GM12878 (cell line): Measurements from ENCODE around the gene CPSF4. TPM values are rescaled to one million over a fixed set of nuclear protein-coding genes. Genes with fewer than 3 reads are reported as not detected.

ENCODE experiments used
- ATAC-seq: fragments of 200-7000 bp; cut with Tn5 transposase; 3 replicates; pipeline ENCODE4 v1.9.1; 2020; ENCODE audit warnings: mild to moderate bottlenecking, moderate library complexity
- BruUV-seq: library from RNA; stranded (reverse); fragments of 400-500 nt; replicated peaks from 2 replicates; lab custom pipeline; 2021; lab: Mats Ljungman, UMichigan
- CTCF ChIA-PET: fragments of 300-600 bp; sonication (Branson Sonifier 250); formaldehyde crosslinking; extraction: SDS; loops from one replicate; lab custom pipeline; 2021; ENCODE audit warnings: inconsistent platforms; lab: Yijun Ruan, JAX
- POLR2A ChIA-PET: fragments of 350-600 bp; formaldehyde crosslinking; extraction: SDS; loops from one replicate; lab custom pipeline; 2021; ENCODE audit warnings: inconsistent platforms; lab: Charles Lee
- RAD21 ChIA-PET: fragments of 300-600 bp; sonication (Branson Sonifier 250); formaldehyde crosslinking; loops from one replicate; lab custom pipeline; 2023; ENCODE audit warnings: antibody characterized with exemption; ENCODE audit not compliant: unreplicated experiment; lab: Charles Lee
- SMC1A ChIA-PET: fragments of 300-600 bp; sonication (Branson Sonifier 250); formaldehyde crosslinking; loops from one replicate; lab custom pipeline; 2023; ENCODE audit not compliant: unreplicated experiment, uncharacterized antibody; lab: Charles Lee
- DNase-seq: peaks from one replicate; pipeline ENCODE4 v3.0.0-alpha.2; 2011; ENCODE audit warnings: low read depth, low spot score
- FAIRE-seq: peaks from 3 replicates; lab custom pipeline; 2011; peaks lifted over from hg19 to GRCh38; lab: Jason Lieb, UNC
- H2AFZ ChIP-seq: 2 replicates; pipeline ENCODE4 v1.6.0; 2011; ENCODE audit warnings: low read depth, low read length, control low read depth; ENCODE audit not compliant: control insufficient read depth
- H3K27ac ChIP-seq: 2 replicates; pipeline ENCODE4 v1.5.1; 2011; ENCODE audit warnings: control low read depth; ENCODE audit not compliant: control insufficient read depth, insufficient read depth
- H3K27me3 ChIP-seq, 2 experiments: replicated peaks in 1 of 2; 2 replicates each; pipeline versions ENCODE4 v1.6.0 to v1.6.1; 2011; ENCODE audit warnings: low read length in 1 of 2; ENCODE audit not compliant: control insufficient read depth in 2 of 2, insufficient read depth in 2 of 2
- H3K36me3 ChIP-seq, 2 experiments: 2 replicates each; pipeline ENCODE4 v1.5.1; 2011; ENCODE audit warnings: low read length in 1 of 2; ENCODE audit not compliant: control insufficient read depth in 2 of 2, insufficient read depth in 2 of 2
- H3K4me1 ChIP-seq: 2 replicates; pipeline ENCODE4 v1.6.1; 2011; ENCODE audit warnings: mild to moderate bottlenecking, low read length, moderate library complexity, mixed read lengths; ENCODE audit not compliant: control insufficient read depth, insufficient read depth
- H3K4me2 ChIP-seq: 2 replicates; pipeline ENCODE4 v1.6.0; 2011; ENCODE audit warnings: control low read depth; ENCODE audit not compliant: control insufficient read depth, insufficient read depth
- H3K4me3 ChIP-seq: fragments of 200-600 bp; sonication (generic); 2 replicates; pipeline ENCODE4 v1.5.1; 2016
- H3K79me2 ChIP-seq: 2 replicates; pipeline ENCODE4 v1.6.0; 2011; ENCODE audit warnings: low read length; ENCODE audit not compliant: control insufficient read depth, insufficient read depth
- H3K9ac ChIP-seq: 2 replicates; pipeline ENCODE4 v1.8.0; 2011; ENCODE audit warnings: low read length, control low read depth, mixed read lengths; ENCODE audit not compliant: control insufficient read depth, insufficient read depth
- H3K9me3 ChIP-seq: replicated peaks from 3 replicates; pipeline ENCODE4 v1.5.1; 2011; ENCODE audit warnings: mild to moderate bottlenecking, low read length; ENCODE audit not compliant: control insufficient read depth, insufficient read depth
- H4K20me1 ChIP-seq: 2 replicates; pipeline ENCODE4 v1.6.0; 2011; ENCODE audit not compliant: control insufficient read depth, insufficient read depth
- EP300 ChIP-seq, 2 experiments: fragments of 150-350 bp in 1 of 2; IDR thresholded peaks; 2 replicates each; pipeline ENCODE4 v1.6.1; 2011 to 2012; ENCODE audit warnings: low read depth in 2 of 2, low read length in 2 of 2, borderline replicate concordance in 1 of 2, improper control_type of control experiment in 1 of 2, inconsistent platforms in 1 of 2; ENCODE audit not compliant: control insufficient read depth in 1 of 2
- FOS ChIP-seq: IDR thresholded peaks from 3 replicates; pipeline ENCODE4 v1.6.1; 2011; ENCODE audit warnings: borderline replicate concordance; ENCODE audit not compliant: insufficient read length; ENCODE audit errors: extremely low read depth
- FOXM1 ChIP-seq: IDR thresholded peaks from 2 replicates; pipeline ENCODE4 v1.6.1; 2012; ENCODE audit warnings: low read depth, mild to moderate bottlenecking, inconsistent platforms, low read length, moderate library complexity
- IKZF1 ChIP-seq: fragments of 450-650 bp; conservative IDR thresholded peaks from 2 replicates; pipeline ENCODE4 v1.6.1; 2017; ENCODE audit warnings: antibody characterized with exemption, mild to moderate bottlenecking
- KLF5 ChIP-seq: fragments of 450-650 bp; IDR thresholded peaks from 2 replicates; pipeline ENCODE4 v1.6.1; 2014; ENCODE audit warnings: mild to moderate bottlenecking; ENCODE audit not compliant: partially characterized antibody
- NR2F1 ChIP-seq: fragments of 450-650 bp; conservative IDR thresholded peaks from 2 replicates; pipeline ENCODE4 v1.6.1; 2017; ENCODE audit warnings: mild to moderate bottlenecking
- PML ChIP-seq: IDR thresholded peaks from 2 replicates; pipeline ENCODE4 v1.6.1; 2012; ENCODE audit warnings: low read length, inconsistent platforms
- SPI1 ChIP-seq: IDR thresholded peaks from 2 replicates; pipeline ENCODE4 v1.6.1; 2011; ENCODE audit warnings: low read depth, mild to moderate bottlenecking, low read length, moderate library complexity, borderline replicate concordance; ENCODE audit not compliant: insufficient read depth
- WGBS: methylation state at CpG from one replicate; pipeline ENCODE4 v1.1.6; 2016; ENCODE audit warnings: low lambda C conversion rate; ENCODE audit not compliant: insufficient replicate concordance, insufficient coverage; ENCODE audit errors: missing lambda C conversion rate; 5-methylcytosine and 5-hydroxymethylcytosine counted together
- in situ Hi-C: fragments of 300-500 bp; cut with MboI; formaldehyde crosslinking; loops from 9 replicates; pipeline ENCODE4 v1.14.3; 2018; ENCODE audit warnings: mixed read lengths
- intact Hi-C: fragments of 100-400 bp; cut with micrococcal nuclease; formaldehyde crosslinking; loops from one replicate; pipeline ENCODE4 v1.14.2; 2022; ENCODE audit not compliant: unreplicated experiment
- polyA plus RNA-seq, 11 experiments: library from polyadenylated mRNA; depleted of rRNA in 4 of 11; unstranded in 6 of 11; stranded (reverse) in 5 of 11; fragments of >200 nt; fragmentation: Nextera tagmentation in 4 of 11; fragmentation: Illumina TruSeq in 1 of 11; extraction: Ambion mirVana in 4 of 11; extraction: Trizol in 1 of 11; gene quantifications; 1 replicate in 1 of 11; 2 replicates in 10 of 11; pipeline versions ENCODE4 v1.2.1 to v1.2.3, GENCODE V29; 2011 to 2016; ENCODE audit warnings: inconsistent platforms in 2 of 11, missing spikeins in 2 of 11, low read depth in 1 of 11
- total RNA-seq, 4 experiments: library from RNA; depleted of rRNA in 3 of 4; stranded (reverse); fragments of >200 nt in 3 of 4; fragmentation: Illumina TruSeq in 1 of 4; extraction: Trizol in 1 of 4; gene quantifications; 2 replicates each; pipeline versions ENCODE4 v1.2.1 to v1.2.3, GENCODE V29; 2013 to 2021
- TF ChIP-seq, protein P1 (sequence below): fragments of 450-650 bp; IDR thresholded peaks from 2 replicates; pipeline ENCODE4 v1.6.1; 2017; ENCODE audit warnings: mild to moderate bottlenecking, moderate library complexity
- TF ChIP-seq, protein P2 (sequence below): fragments of 450-650 bp; IDR thresholded peaks from 2 replicates; pipeline ENCODE4 v1.6.1; 2017; ENCODE audit warnings: borderline replicate concordance
- TF ChIP-seq, protein P3 (sequence below): fragments of 450-650 bp; IDR thresholded peaks from 2 replicates; pipeline ENCODE4 v1.6.1; 2016; ENCODE audit warnings: mild to moderate bottlenecking
- TF ChIP-seq, protein P4 (sequence below): fragments of 450-650 bp; IDR thresholded peaks from 2 replicates; pipeline ENCODE4 v1.6.1; 2016; ENCODE audit warnings: mild to moderate bottlenecking

Gene CPSF4
- total and polyA plus RNA-seq, 10 of the 15 experiments (the other 5 are each of a cell fraction or from before 2014, with no cell fraction given): 13.6 to 70.1 (median 45.0) TPM

DNA sequence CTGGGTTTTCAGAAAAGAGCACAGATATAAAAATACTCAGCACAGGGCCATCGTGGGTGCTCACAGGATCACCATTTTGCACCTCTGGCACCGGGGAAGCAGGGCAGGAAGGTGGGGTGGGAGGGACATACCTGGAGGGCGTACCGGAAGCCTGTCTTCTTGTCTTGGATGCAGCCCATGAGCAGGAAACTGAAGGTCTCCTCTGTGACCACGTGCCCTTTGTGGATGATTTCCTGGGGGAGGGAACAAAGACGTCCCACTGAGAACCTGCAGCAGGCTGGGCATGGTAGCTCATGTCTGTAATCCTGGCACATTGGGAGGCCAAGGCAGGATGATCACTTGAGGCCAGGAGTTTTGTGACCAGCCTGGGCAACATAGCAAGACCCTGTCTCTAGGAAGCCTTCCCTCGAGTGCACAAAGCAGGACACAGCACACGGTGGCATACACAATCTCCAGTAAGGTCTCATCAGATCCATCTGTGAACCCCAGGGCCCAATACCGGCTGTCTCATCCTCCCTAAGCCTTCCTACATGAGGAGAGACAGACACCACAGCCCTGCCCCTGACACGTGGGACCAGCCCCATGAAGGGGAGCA, 9.7 kb upstream of the CPSF4 start (continued):
- TF ChIP-seq, protein P1, sequence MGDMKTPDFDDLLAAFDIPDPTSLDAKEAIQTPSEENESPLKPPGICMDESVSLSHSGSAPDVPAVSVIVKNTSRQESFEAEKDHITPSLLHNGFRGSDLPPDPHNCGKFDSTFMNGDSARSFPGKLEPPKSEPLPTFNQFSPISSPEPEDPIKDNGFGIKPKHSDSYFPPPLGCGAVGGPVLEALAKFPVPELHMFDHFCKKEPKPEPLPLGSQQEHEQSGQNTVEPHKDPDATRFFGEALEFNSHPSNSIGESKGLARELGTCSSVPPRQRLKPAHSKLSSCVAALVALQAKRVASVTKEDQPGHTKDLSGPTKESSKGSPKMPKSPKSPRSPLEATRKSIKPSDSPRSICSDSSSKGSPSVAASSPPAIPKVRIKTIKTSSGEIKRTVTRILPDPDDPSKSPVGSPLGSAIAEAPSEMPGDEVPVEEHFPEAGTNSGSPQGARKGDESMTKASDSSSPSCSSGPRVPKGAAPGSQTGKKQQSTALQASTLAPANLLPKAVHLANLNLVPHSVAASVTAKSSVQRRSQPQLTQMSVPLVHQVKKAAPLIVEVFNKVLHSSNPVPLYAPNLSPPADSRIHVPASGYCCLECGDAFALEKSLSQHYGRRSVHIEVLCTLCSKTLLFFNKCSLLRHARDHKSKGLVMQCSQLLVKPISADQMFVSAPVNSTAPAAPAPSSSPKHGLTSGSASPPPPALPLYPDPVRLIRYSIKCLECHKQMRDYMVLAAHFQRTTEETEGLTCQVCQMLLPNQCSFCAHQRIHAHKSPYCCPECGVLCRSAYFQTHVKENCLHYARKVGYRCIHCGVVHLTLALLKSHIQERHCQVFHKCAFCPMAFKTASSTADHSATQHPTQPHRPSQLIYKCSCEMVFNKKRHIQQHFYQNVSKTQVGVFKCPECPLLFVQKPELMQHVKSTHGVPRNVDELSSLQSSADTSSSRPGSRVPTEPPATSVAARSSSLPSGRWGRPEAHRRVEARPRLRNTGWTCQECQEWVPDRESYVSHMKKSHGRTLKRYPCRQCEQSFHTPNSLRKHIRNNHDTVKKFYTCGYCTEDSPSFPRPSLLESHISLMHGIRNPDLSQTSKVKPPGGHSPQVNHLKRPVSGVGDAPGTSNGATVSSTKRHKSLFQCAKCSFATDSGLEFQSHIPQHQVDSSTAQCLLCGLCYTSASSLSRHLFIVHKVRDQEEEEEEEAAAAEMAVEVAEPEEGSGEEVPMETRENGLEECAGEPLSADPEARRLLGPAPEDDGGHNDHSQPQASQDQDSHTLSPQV: no peak

DNA sequence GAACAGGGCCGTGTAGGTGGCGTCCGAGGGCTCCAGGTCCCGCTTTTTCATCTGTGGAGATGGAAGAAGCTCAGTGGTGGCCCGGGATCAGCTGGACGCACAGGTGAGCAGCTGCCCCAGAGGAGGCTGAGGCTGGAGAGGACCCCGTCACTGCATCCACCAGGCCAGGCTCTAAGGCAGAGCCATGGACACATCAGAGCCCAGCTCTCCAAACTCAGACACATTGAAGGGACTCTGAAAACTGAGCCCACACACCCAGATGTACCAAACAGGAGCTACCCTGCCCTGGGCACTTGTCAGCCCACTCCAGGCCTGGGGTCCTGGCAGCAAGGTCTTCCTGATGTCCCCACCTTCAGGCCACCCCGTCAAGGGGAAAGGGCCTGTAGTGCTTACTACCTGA, 9.0 kb upstream of the CPSF4 start:
- Histone ChIP-seq H3K27me3 (no peaks in the 10 kb centered on the region), H3K4me3 (no peak overlapping the region), H3K4me2 (no peak overlapping the region), H2AFZ (no peak overlapping the region), H3K9me3 (no peaks in the 10 kb centered on the region), H3K36me3 (peaks cover 7 to 15% of the 10 kb centered on the region in 2 experiments), H4K20me1 (no peaks in the 10 kb centered on the region), H3K9ac (no peak overlapping the region), H3K79me2 (no peaks in the 10 kb centered on the region), H3K4me1 (no peaks in the 10 kb centered on the region), H3K27ac (no peak overlapping the region)
- no TSS peak for BruUV-seq
- ChIA-PET POLR2A (interaction anchor here (0.5 kb wide), 1 partner anchor 59 kb away, joined by 4 read pairs; no protein-coding TSS in a partner anchor), SMC1A (interaction anchor here (0.7 kb wide), 1 partner anchor 23 kb away, joined by 3 read pairs; no protein-coding TSS in a partner anchor), RAD21 (no interaction called here), CTCF (no interaction called here)
- no peak for FAIRE-seq
- in situ Hi-C loops (no loop called here), intact Hi-C loops (no loop called here)
- 85% methylated on average over 8 of the region's 8 CpGs for WGBS
- ATAC-seq: no peak
- DNase-seq: no peak
- TF ChIP-seq KLF5 (no peak), NR2F1 (no peak), PML (no peak), IKZF1 (no peak), EP300 (IDR thresholded peaks at IDR 0.05; ENCODE audit: borderline replicate concordance in 1 of 2, control insufficient read depth in 1 of 2, low read depth in 2 of 2, low read length in 2 of 2) (no peak), FOXM1 (no peak), FOS (no peak), SPI1 (no peak)
- TF ChIP-seq, protein P2, sequence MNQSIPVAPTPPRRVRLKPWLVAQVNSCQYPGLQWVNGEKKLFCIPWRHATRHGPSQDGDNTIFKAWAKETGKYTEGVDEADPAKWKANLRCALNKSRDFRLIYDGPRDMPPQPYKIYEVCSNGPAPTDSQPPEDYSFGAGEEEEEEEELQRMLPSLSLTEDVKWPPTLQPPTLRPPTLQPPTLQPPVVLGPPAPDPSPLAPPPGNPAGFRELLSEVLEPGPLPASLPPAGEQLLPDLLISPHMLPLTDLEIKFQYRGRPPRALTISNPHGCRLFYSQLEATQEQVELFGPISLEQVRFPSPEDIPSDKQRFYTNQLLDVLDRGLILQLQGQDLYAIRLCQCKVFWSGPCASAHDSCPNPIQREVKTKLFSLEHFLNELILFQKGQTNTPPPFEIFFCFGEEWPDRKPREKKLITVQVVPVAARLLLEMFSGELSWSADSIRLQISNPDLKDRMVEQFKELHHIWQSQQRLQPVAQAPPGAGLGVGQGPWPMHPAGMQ: no peak
- TF ChIP-seq, protein P3, sequence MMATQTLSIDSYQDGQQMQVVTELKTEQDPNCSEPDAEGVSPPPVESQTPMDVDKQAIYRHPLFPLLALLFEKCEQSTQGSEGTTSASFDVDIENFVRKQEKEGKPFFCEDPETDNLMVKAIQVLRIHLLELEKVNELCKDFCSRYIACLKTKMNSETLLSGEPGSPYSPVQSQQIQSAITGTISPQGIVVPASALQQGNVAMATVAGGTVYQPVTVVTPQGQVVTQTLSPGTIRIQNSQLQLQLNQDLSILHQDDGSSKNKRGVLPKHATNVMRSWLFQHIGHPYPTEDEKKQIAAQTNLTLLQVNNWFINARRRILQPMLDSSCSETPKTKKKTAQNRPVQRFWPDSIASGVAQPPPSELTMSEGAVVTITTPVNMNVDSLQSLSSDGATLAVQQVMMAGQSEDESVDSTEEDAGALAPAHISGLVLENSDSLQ: no peak
- TF ChIP-seq, protein P4, sequence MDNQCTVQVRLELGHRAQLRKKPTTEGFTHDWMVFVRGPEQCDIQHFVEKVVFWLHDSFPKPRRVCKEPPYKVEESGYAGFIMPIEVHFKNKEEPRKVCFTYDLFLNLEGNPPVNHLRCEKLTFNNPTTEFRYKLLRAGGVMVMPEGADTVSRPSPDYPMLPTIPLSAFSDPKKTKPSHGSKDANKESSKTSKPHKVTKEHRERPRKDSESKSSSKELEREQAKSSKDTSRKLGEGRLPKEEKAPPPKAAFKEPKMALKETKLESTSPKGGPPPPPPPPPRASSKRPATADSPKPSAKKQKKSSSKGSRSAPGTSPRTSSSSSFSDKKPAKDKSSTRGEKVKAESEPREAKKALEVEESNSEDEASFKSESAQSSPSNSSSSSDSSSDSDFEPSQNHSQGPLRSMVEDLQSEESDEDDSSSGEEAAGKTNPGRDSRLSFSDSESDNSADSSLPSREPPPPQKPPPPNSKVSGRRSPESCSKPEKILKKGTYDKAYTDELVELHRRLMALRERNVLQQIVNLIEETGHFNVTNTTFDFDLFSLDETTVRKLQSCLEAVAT: no peak
